OCI-LY7 (cell line): ENCODE data around the gene OPRPN. TPM values are rescaled to one million over a fixed set of nuclear protein-coding genes. Genes with fewer than 3 reads are reported as not detected.

Source experiments
- BruUV-seq: library from RNA; stranded (reverse); fragments of 400-500 nt; replicated peaks from 2 replicates; lab custom pipeline; 2021; lab: Mats Ljungman, UMichigan
- CTCF ChIA-PET: fragments of 300-600 bp; sonication (Branson Sonifier 250); formaldehyde crosslinking; loops from one replicate; lab custom pipeline; 2022; ENCODE audit warnings: antibody characterized with exemption; ENCODE audit not compliant: unreplicated experiment; lab: Charles Lee
- POLR2A ChIA-PET: fragments of 300-600 bp; sonication (Branson Sonifier 250); formaldehyde crosslinking; loops from one replicate; lab custom pipeline; 2022; ENCODE audit warnings: antibody characterized with exemption; lab: Charles Lee
- DNase-seq: peaks from one replicate; pipeline ENCODE4 v3.0.0-alpha.2; 2015; ENCODE audit warnings: low spot score
- H2AFZ ChIP-seq: fragments of 200-600 bp; sonication (generic), shearing (Covaris generic); 2 replicates; pipeline ENCODE4 v1.6.1; 2014; ENCODE audit warnings: mild to moderate bottlenecking, antibody characterized with exemption, low read length, moderate library complexity
- H3K27ac ChIP-seq: fragments of 200-600 bp; sonication (generic); 2 replicates; pipeline ENCODE4 v1.5.1; 2014; ENCODE audit warnings: mixed run types, low read depth, mild to moderate bottlenecking, moderate library complexity, low read length, inconsistent platforms; ENCODE audit not compliant: poor library complexity, severe bottlenecking
- H3K36me3 ChIP-seq: fragments of 200-600 bp; sonication (generic); 2 replicates; pipeline ENCODE4 v1.6.1; 2014; ENCODE audit warnings: mild to moderate bottlenecking, antibody characterized with exemption, low read length, moderate library complexity, mixed read lengths; ENCODE audit not compliant: insufficient read depth
- H3K4me1 ChIP-seq: fragments of 200-600 bp; sonication (generic); 2 replicates; pipeline ENCODE4 v1.5.1; 2014; ENCODE audit warnings: mild to moderate bottlenecking, low read length; ENCODE audit not compliant: insufficient read depth, poor library complexity, severe bottlenecking
- H3K4me2 ChIP-seq: fragments of 200-600 bp; sonication (generic); 2 replicates; pipeline ENCODE4 v1.6.1; 2014; ENCODE audit warnings: mild to moderate bottlenecking, low read length
- H3K4me3 ChIP-seq: fragments of 200-600 bp; sonication (generic); 2 replicates; pipeline ENCODE4 v1.5.1; 2014; ENCODE audit warnings: mild to moderate bottlenecking, low read depth, low read length; ENCODE audit not compliant: poor library complexity, severe bottlenecking
- H3K79me2 ChIP-seq: fragments of 200-600 bp; sonication (generic); 2 replicates; pipeline ENCODE4 v1.6.1; 2016; ENCODE audit warnings: low read depth, mild to moderate bottlenecking, low read length, moderate library complexity, mixed read lengths; ENCODE audit not compliant: insufficient read depth
- H3K9me2 ChIP-seq: fragments of 200-600 bp; sonication (generic); 2 replicates; pipeline ENCODE4 v1.6.1; 2016; ENCODE audit warnings: mild to moderate bottlenecking, low read length, mixed read lengths; ENCODE audit not compliant: insufficient read depth
- H3K9me3 ChIP-seq: fragments of 200-600 bp; sonication (generic); 2 replicates; pipeline ENCODE4 v1.6.1; 2014; ENCODE audit warnings: mild to moderate bottlenecking, mixed run types, low read length, mixed read lengths
- H4K20me1 ChIP-seq: fragments of 200-600 bp; sonication (generic); 2 replicates; pipeline ENCODE4 v1.6.1; 2014; ENCODE audit warnings: mild to moderate bottlenecking, antibody characterized with exemption, low read length, moderate library complexity, mixed read lengths; ENCODE audit not compliant: insufficient read depth
- EZH2phosphoT487 ChIP-seq: fragments of 200-600 bp; sonication (generic); IDR thresholded peaks from 2 replicates; pipeline ENCODE4 v1.6.1; 2018; ENCODE audit warnings: low read depth, borderline replicate concordance, mild to moderate bottlenecking, mixed run types, antibody characterized with exemption, low read length, moderate library complexity, mixed read lengths
- intact Hi-C: fragments of 100-400 bp; cut with micrococcal nuclease; formaldehyde crosslinking; loops from one replicate; pipeline ENCODE4 v1.10.0; 2022; ENCODE audit not compliant: unreplicated experiment
- total RNA-seq, 2 experiments: library from RNA; depleted of rRNA in 1 of 2; stranded (reverse); fragments of >200 nt in 1 of 2; shearing (Covaris generic) in 1 of 2; gene quantifications; 2 replicates each; pipeline ENCODE4 v1.2.3, GENCODE V29; 2014 to 2022
- TF ChIP-seq, protein P1 (sequence below): fragments of 200-600 bp; sonication (generic); conservative IDR thresholded peaks from 2 replicates; pipeline ENCODE4 v1.5.1; 2014; ENCODE audit warnings: mild to moderate bottlenecking, antibody characterized with exemption, low read length, moderate library complexity, mixed read lengths

Gene OPRPN
- total RNA-seq, 2 experiments from 2014 or later: not detected

DNA sequence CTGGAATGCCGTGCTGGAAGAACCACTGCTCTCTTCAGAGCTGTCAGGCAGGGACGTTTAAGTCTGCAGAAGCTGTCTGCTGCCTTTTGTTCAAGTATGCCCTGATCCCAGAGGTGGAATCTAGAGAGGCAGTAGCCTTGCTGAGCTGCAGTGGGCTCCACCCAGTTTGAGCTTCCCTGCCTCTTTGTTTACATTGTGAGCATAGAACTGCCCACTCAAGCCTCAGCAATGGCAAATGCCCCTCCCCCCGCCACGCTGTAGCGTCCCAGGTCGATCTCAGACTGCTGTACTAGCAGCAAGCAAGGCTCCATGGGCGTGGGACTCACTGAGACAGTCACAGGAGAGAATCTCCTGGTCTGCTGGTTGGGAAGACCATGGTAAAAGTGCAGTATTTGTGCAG, 39.5 kb downstream of the OPRPN start:
- H3K9me3 ChIP-seq: no peaks in the 10 kb centered on the region
- no peaks in the 10 kb centered on the region for H4K20me1 ChIP-seq
- H3K4me2 ChIP-seq: no peak overlapping the region
- no TSS peak for BruUV-seq
- intact Hi-C loops: no loop called here
- DNase-seq: no peak
- no peak overlapping the region for H3K4me3 ChIP-seq
- H2AFZ ChIP-seq: no peak overlapping the region
- H3K79me2 ChIP-seq: no peaks in the 10 kb centered on the region
- H3K4me1 ChIP-seq: no peaks in the 10 kb centered on the region
- H3K36me3 ChIP-seq: no peaks in the 10 kb centered on the region
- POLR2A ChIA-PET: no interaction called here
- no peak for TF ChIP-seq EZH2phosphoT487
- TF ChIP-seq, protein P1, sequence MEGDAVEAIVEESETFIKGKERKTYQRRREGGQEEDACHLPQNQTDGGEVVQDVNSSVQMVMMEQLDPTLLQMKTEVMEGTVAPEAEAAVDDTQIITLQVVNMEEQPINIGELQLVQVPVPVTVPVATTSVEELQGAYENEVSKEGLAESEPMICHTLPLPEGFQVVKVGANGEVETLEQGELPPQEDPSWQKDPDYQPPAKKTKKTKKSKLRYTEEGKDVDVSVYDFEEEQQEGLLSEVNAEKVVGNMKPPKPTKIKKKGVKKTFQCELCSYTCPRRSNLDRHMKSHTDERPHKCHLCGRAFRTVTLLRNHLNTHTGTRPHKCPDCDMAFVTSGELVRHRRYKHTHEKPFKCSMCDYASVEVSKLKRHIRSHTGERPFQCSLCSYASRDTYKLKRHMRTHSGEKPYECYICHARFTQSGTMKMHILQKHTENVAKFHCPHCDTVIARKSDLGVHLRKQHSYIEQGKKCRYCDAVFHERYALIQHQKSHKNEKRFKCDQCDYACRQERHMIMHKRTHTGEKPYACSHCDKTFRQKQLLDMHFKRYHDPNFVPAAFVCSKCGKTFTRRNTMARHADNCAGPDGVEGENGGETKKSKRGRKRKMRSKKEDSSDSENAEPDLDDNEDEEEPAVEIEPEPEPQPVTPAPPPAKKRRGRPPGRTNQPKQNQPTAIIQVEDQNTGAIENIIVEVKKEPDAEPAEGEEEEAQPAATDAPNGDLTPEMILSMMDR: no peak
- no peaks in the 10 kb centered on the region for H3K9me2 ChIP-seq
- CTCF ChIA-PET: no interaction called here
- no peak overlapping the region for H3K27ac ChIP-seq

DNA sequence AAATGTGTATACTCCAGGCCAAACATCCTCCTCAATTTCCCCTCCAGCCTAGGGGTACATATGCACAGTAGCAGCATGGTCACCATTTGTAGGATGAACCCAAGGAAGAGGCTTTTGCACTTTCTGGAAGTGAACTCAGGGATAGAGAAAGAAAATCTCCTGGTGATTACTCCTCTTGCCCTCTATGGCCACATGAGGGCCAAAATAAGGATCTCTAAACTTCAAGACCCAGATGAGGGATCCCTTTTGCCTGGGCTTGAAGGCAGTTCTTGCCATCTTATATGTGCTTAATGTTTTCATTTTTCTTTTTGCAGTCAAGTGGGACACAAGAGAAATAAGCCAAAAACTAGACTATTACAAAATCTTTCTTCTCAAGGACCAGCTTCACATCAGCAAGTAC, 44.7 kb downstream of the OPRPN start:
- Histone ChIP-seq H3K4me1 (no peaks in the 10 kb centered on the region), H3K36me3 (no peaks in the 10 kb centered on the region), H3K27ac (no peak overlapping the region), H3K4me2 (no peak overlapping the region), H3K79me2 (no peaks in the 10 kb centered on the region), H4K20me1 (no peaks in the 10 kb centered on the region), H3K4me3 (no peak overlapping the region), H3K9me2 (no peaks in the 10 kb centered on the region), H2AFZ (no peak overlapping the region), H3K9me3 (no peaks in the 10 kb centered on the region)
- DNase-seq: no peak
- intact Hi-C loops: no loop called here
- no TSS peak for BruUV-seq
- CTCF ChIA-PET: no interaction called here
- no peak for TF ChIP-seq EZH2phosphoT487
- TF ChIP-seq, protein P1: no peak
- POLR2A ChIA-PET: no interaction called here

DNA sequence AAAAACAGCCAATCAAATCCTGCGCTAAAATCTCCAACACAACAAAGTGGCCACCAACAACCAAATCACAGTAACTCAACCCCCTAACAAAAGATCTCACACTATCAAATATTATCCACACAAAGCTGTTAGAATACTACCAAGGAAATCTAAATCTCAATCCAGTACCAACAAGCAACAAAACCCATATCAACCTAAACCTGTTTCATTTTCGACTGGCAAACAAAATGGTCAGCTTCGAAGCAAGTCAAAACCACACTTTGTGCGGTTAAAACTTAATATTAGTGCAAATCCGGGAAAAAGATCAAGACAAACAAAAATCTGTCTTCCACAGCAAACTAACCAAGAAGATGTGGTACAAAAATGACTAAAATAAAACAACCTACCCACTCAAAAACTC, 45.6 kb downstream of the OPRPN start:
- ChIA-PET CTCF (no interaction called here), POLR2A (interaction anchor here (1.3 kb wide), 1 partner anchor 11 kb away, joined by 3 read pairs; no protein-coding TSS in a partner anchor)
- DNase-seq: no peak
- H4K20me1 ChIP-seq: no peaks in the 10 kb centered on the region
- H3K79me2 ChIP-seq: no peaks in the 10 kb centered on the region
- no TSS peak for BruUV-seq
- TF ChIP-seq, protein P1: no peak
- no peak for TF ChIP-seq EZH2phosphoT487
- no peaks in the 10 kb centered on the region for H3K9me3 ChIP-seq
- no peaks in the 10 kb centered on the region for H3K9me2 ChIP-seq
- no peaks in the 10 kb centered on the region for H3K36me3 ChIP-seq
- intact Hi-C loops: no loop called here
- no peak overlapping the region for H2AFZ ChIP-seq
- no peak overlapping the region for H3K4me3 ChIP-seq
- no peak overlapping the region for H3K4me2 ChIP-seq
- no peaks in the 10 kb centered on the region for H3K4me1 ChIP-seq
- no peak overlapping the region for H3K27ac ChIP-seq
